ENCODE results near the gene NDST3.

NDST3 gene

GRCh38 chr4:118113220-118113619 is 78.9 kb downstream of the NDST3 start:
- no peak overlapping the region for H3K4me3 ChIP-seq (ENCODE audit: low read depth in 1 of 2, low read length in 2 of 2)
- H3K36me3 ChIP-seq (ENCODE audit: control insufficient read depth in 1 of 2, insufficient read depth in 2 of 2, low read length in 2 of 2) = no peaks in the 10 kb centered on the region
- no peak overlapping the region for H3K9ac ChIP-seq (ENCODE audit: low read depth in 1 of 2, low read length in 2 of 2)
- no peak overlapping the region for H3K27ac ChIP-seq (ENCODE audit: low read depth, low read length)
- H3K4me1 ChIP-seq (ENCODE audit: control insufficient read depth in 1 of 2, insufficient read depth in 2 of 2, low read length in 2 of 2) = no peaks in the 10 kb centered on the region
- peaks cover 0 to 3% of the 10 kb centered on the region in 2 donors for H3K9me3 ChIP-seq (ENCODE audit: control insufficient read depth in 1 of 2, low read length in 2 of 2)
- no peaks in the 10 kb centered on the region for H3K27me3 ChIP-seq (ENCODE audit: control insufficient read depth in 1 of 2, insufficient read depth in 2 of 2, low read length in 2 of 2)

- H3K9me3 ChIP-seq (ENCODE audit: control insufficient read depth in 1 of 2, low read length in 2 of 2) = peaks cover 0 to 3% of the 10 kb centered on the region in 2 donors
Measured at GRCh38 chr4:118114720-118115119, 80.4 kb downstream of the NDST3 start.

GRCh38 chr4:118120120-118120760 is 86.0 kb downstream of the NDST3 start:
- no peaks in the 10 kb centered on the region for H3K9me3 ChIP-seq (ENCODE audit: control insufficient read depth in 1 of 2, low read length in 2 of 2)
- no peak overlapping the region for H3K4me3 ChIP-seq (ENCODE audit: low read depth in 1 of 2, low read length in 2 of 2)
- no peak overlapping the region for H3K9ac ChIP-seq (ENCODE audit: low read depth in 1 of 2, low read length in 2 of 2)
- no peaks in the 10 kb centered on the region for H3K36me3 ChIP-seq (ENCODE audit: control insufficient read depth in 1 of 2, insufficient read depth in 2 of 2, low read length in 2 of 2)
- H3K4me1 ChIP-seq (ENCODE audit: control insufficient read depth in 1 of 2, insufficient read depth in 2 of 2, low read length in 2 of 2) = no peaks in the 10 kb centered on the region
- no peak overlapping the region for H3K27ac ChIP-seq (ENCODE audit: low read depth, low read length)
- no peaks in the 10 kb centered on the region for H3K27me3 ChIP-seq (ENCODE audit: control insufficient read depth in 1 of 2, insufficient read depth in 2 of 2, low read length in 2 of 2)

More at GRCh38 chr4:118114720-118115119, 80.4 kb downstream of the NDST3 start:
- Histone ChIP-seq H3K4me3 (ENCODE audit: low read depth in 1 of 2, low read length in 2 of 2) (no peak overlapping the region), H3K4me1 (ENCODE audit: control insufficient read depth in 1 of 2, insufficient read depth in 2 of 2, low read length in 2 of 2) (no peaks in the 10 kb centered on the region), H3K27me3 (ENCODE audit: control insufficient read depth in 1 of 2, insufficient read depth in 2 of 2, low read length in 2 of 2) (no peaks in the 10 kb centered on the region), H3K36me3 (ENCODE audit: control insufficient read depth in 1 of 2, insufficient read depth in 2 of 2, low read length in 2 of 2) (no peaks in the 10 kb centered on the region), H3K9ac (ENCODE audit: low read depth in 1 of 2, low read length in 2 of 2) (no peak overlapping the region), H3K27ac (ENCODE audit: low read depth, low read length) (no peak overlapping the region)

GRCh38 chr4:118124997-118125396 is 90.7 kb downstream of the NDST3 start:
- no peak overlapping the region for H3K27ac ChIP-seq (ENCODE audit: low read depth, low read length)
- no peak overlapping the region for H3K4me3 ChIP-seq (ENCODE audit: low read depth in 1 of 2, low read length in 2 of 2)
- no peaks in the 10 kb centered on the region for H3K27me3 ChIP-seq (ENCODE audit: control insufficient read depth in 1 of 2, insufficient read depth in 2 of 2, low read length in 2 of 2)
- no peaks in the 10 kb centered on the region for H3K36me3 ChIP-seq (ENCODE audit: control insufficient read depth in 1 of 2, insufficient read depth in 2 of 2, low read length in 2 of 2)
- H3K9me3 ChIP-seq (ENCODE audit: control insufficient read depth in 1 of 2, low read length in 2 of 2) = no peaks in the 10 kb centered on the region
- no peak overlapping the region for H3K9ac ChIP-seq (ENCODE audit: low read depth in 1 of 2, low read length in 2 of 2)
- no peaks in the 10 kb centered on the region for H3K4me1 ChIP-seq (ENCODE audit: control insufficient read depth in 1 of 2, insufficient read depth in 2 of 2, low read length in 2 of 2)

- H3K9me3 ChIP-seq (ENCODE audit: control insufficient read depth in 1 of 2, low read length in 2 of 2) = no peaks in the 10 kb centered on the region
- no peaks in the 10 kb centered on the region for H3K27me3 ChIP-seq (ENCODE audit: control insufficient read depth in 1 of 2, insufficient read depth in 2 of 2, low read length in 2 of 2)
- H3K27ac ChIP-seq (ENCODE audit: low read depth, low read length) = no peak overlapping the region
- no peaks in the 10 kb centered on the region for H3K36me3 ChIP-seq (ENCODE audit: control insufficient read depth in 1 of 2, insufficient read depth in 2 of 2, low read length in 2 of 2)
- no peak overlapping the region for H3K4me3 ChIP-seq (ENCODE audit: low read depth in 1 of 2, low read length in 2 of 2)
- H3K4me1 ChIP-seq (ENCODE audit: control insufficient read depth in 1 of 2, insufficient read depth in 2 of 2, low read length in 2 of 2) = no peaks in the 10 kb centered on the region
- H3K9ac ChIP-seq (ENCODE audit: low read depth in 1 of 2, low read length in 2 of 2) = no peak overlapping the region
Measured at GRCh38 chr4:118139241-118139640, 105.0 kb downstream of the NDST3 start.

- no peaks in the 10 kb centered on the region for H3K4me1 ChIP-seq (ENCODE audit: control insufficient read depth in 1 of 2, insufficient read depth in 2 of 2, low read length in 2 of 2)
- no peak overlapping the region for H3K9ac ChIP-seq (ENCODE audit: low read depth in 1 of 2, low read length in 2 of 2)
- no peaks in the 10 kb centered on the region for H3K9me3 ChIP-seq (ENCODE audit: control insufficient read depth in 1 of 2, low read length in 2 of 2)
- H3K36me3 ChIP-seq (ENCODE audit: control insufficient read depth in 1 of 2, insufficient read depth in 2 of 2, low read length in 2 of 2) = no peaks in the 10 kb centered on the region
- H3K27me3 ChIP-seq (ENCODE audit: control insufficient read depth in 1 of 2, insufficient read depth in 2 of 2, low read length in 2 of 2) = no peaks in the 10 kb centered on the region
- H3K4me3 ChIP-seq (ENCODE audit: low read depth in 1 of 2, low read length in 2 of 2) = no peak overlapping the region
- H3K27ac ChIP-seq (ENCODE audit: low read depth, low read length) = no peak overlapping the region
Measured at GRCh38 chr4:118141240-118141639, 107.0 kb downstream of the NDST3 start.

- H3K27me3 ChIP-seq (ENCODE audit: control insufficient read depth in 1 of 2, insufficient read depth in 2 of 2, low read length in 2 of 2) = no peaks in the 10 kb centered on the region
- H3K9ac ChIP-seq (ENCODE audit: low read depth in 1 of 2, low read length in 2 of 2) = no peak overlapping the region
- no peak overlapping the region for H3K27ac ChIP-seq (ENCODE audit: low read depth, low read length)
Measured at GRCh38 chr4:118154649-118155048, 120.4 kb downstream of the NDST3 start.

GRCh38 chr4:118155516-118155915 is 121.2 kb downstream of the NDST3 start:
- H3K27ac ChIP-seq (ENCODE audit: low read depth, low read length) = no peak overlapping the region
- no peaks in the 10 kb centered on the region for H3K9me3 ChIP-seq (ENCODE audit: control insufficient read depth in 1 of 2, low read length in 2 of 2)
- H3K9ac ChIP-seq (ENCODE audit: low read depth in 1 of 2, low read length in 2 of 2) = no peak overlapping the region
- no peaks in the 10 kb centered on the region for H3K27me3 ChIP-seq (ENCODE audit: control insufficient read depth in 1 of 2, insufficient read depth in 2 of 2, low read length in 2 of 2)
- no peaks in the 10 kb centered on the region for H3K4me1 ChIP-seq (ENCODE audit: control insufficient read depth in 1 of 2, insufficient read depth in 2 of 2, low read length in 2 of 2)
- H3K4me3 ChIP-seq (ENCODE audit: low read depth in 1 of 2, low read length in 2 of 2) = no peak overlapping the region
- no peaks in the 10 kb centered on the region for H3K36me3 ChIP-seq (ENCODE audit: control insufficient read depth in 1 of 2, insufficient read depth in 2 of 2, low read length in 2 of 2)

More at GRCh38 chr4:118154649-118155048, 120.4 kb downstream of the NDST3 start:
- Histone ChIP-seq H3K4me1 (ENCODE audit: control insufficient read depth in 1 of 2, insufficient read depth in 2 of 2, low read length in 2 of 2) (no peaks in the 10 kb centered on the region), H3K4me3 (ENCODE audit: low read depth in 1 of 2, low read length in 2 of 2) (no peak overlapping the region), H3K36me3 (ENCODE audit: control insufficient read depth in 1 of 2, insufficient read depth in 2 of 2, low read length in 2 of 2) (no peaks in the 10 kb centered on the region), H3K9me3 (ENCODE audit: control insufficient read depth in 1 of 2, low read length in 2 of 2) (no peaks in the 10 kb centered on the region)

- no peak overlapping the region for H3K9ac ChIP-seq (ENCODE audit: low read depth in 1 of 2, low read length in 2 of 2)
- H3K27me3 ChIP-seq (ENCODE audit: control insufficient read depth in 1 of 2, insufficient read depth in 2 of 2, low read length in 2 of 2) = no peaks in the 10 kb centered on the region
- no peaks in the 10 kb centered on the region for H3K36me3 ChIP-seq (ENCODE audit: control insufficient read depth in 1 of 2, insufficient read depth in 2 of 2, low read length in 2 of 2)
- H3K9me3 ChIP-seq (ENCODE audit: control insufficient read depth in 1 of 2, low read length in 2 of 2) = no peaks in the 10 kb centered on the region
- no peak overlapping the region for H3K27ac ChIP-seq (ENCODE audit: low read depth, low read length)
- no peak overlapping the region for H3K4me3 ChIP-seq (ENCODE audit: low read depth in 1 of 2, low read length in 2 of 2)
- no peaks in the 10 kb centered on the region for H3K4me1 ChIP-seq (ENCODE audit: control insufficient read depth in 1 of 2, insufficient read depth in 2 of 2, low read length in 2 of 2)
Measured at GRCh38 chr4:118158763-118159375, 124.6 kb downstream of the NDST3 start.

- peaks cover 0 to 4% of the 10 kb centered on the region in 2 donors for H3K9me3 ChIP-seq (ENCODE audit: control insufficient read depth in 1 of 2, low read length in 2 of 2)
- H3K9ac ChIP-seq (ENCODE audit: low read depth in 1 of 2, low read length in 2 of 2) = no peak overlapping the region
- no peaks in the 10 kb centered on the region for H3K27me3 ChIP-seq (ENCODE audit: control insufficient read depth in 1 of 2, insufficient read depth in 2 of 2, low read length in 2 of 2)
- H3K36me3 ChIP-seq (ENCODE audit: control insufficient read depth in 1 of 2, insufficient read depth in 2 of 2, low read length in 2 of 2) = no peaks in the 10 kb centered on the region
- no peaks in the 10 kb centered on the region for H3K4me1 ChIP-seq (ENCODE audit: control insufficient read depth in 1 of 2, insufficient read depth in 2 of 2, low read length in 2 of 2)
- H3K27ac ChIP-seq (ENCODE audit: low read depth, low read length) = no peak overlapping the region
- no peak overlapping the region for H3K4me3 ChIP-seq (ENCODE audit: low read depth in 1 of 2, low read length in 2 of 2)
Measured at GRCh38 chr4:118167306-118167705, 133.0 kb downstream of the NDST3 start.

Data from duodenal mucosa (tissue), 2 donors.